ENCODE data around the gene TRIM72.
"Not testable (repeated sequence)": the region's sequence is repeated elsewhere in the genome, so short reads cannot be mapped to it uniquely, and the experiment has no call there.

TRIM72 gene

DNA sequence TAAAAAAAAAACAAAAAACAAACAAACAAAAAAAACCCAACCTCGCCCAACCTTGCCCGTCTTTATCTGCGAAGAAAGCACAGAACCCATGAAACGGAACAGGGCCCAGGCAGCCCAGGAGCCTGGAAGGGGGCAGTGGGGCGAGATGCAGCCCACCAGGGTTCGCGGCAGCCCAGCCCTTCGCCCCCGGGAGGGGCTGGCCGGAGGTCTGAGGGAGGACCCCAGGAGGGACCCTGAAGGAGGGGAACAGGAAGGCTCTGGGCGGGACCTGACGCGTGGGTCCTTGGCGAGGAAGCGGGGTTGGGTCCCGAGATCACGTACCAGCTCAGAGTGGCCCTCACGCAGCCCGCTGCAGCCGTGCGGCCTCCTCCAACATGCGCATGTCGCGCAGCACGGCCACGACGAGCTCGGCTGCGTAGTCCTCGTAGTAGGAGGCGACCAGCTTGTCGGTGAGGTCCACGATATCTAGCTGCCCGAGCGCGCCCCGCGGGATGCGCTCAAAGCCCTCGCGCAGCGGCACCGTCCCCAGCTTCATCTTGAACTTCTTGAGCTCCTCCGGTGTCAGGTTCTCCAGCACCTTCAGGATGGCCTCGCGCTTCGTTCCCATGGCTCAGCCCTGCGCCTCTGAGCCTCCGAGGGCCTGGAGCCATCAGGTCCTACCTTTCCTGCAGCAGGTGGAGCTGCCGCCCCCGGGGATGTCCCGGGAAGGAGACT lies 2.7 kb downstream of the TRIM72 start, which contains the start of gene PYDC1:
Gene PYDC1 (minus strand): TSS at position 714 of the 714 bp plus-strand sequence. CDS start 107 bp downstream, at position 607.
- no peak for DNase-seq

DNA sequence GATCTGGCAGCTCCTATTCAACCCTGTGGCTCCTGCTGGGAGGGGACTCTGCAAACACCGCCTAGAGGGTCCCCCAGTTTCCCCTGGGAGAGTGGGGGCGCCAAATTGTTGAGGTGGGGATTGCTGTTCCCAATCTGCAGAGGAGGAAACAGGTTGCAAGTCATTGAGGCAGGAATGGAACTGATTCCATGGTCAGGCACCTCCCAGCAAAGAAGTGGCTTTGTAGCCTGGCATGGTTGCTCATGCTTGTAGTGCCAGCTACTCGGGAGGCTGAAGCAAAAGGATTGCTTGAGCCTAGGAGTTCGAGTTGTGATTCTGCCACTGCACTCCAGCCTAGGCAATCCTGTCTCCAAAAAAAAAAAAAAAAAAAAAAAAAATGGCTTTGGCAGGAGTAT lies 3.2 kb downstream of the TRIM72 start:
- DNase-seq: no peak

DNA sequence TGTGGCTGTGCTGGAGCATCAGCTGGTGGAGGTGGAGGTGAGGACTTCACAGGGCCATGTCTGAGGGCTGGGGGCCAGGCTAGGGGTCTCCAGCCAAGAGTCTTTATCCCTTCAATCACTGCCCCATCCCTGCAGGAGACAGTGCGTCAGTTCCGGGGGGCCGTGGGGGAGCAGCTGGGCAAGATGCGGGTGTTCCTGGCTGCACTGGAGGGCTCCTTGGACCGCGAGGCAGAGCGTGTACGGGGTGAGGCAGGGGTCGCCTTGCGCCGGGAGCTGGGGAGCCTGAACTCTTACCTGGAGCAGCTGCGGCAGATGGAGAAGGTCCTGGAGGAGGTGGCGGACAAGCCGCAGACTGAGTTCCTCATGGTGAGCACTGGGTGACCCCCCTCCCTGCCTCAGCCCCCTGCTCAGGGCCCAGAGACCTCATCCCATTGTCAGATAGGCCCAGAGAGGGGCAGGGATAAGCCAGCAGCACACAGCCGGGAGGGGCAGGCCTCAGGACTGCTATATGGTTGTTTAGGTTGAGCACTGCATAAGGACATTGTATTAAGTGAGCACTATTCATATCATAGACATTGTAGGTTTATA lies 5.3 kb downstream of the TRIM72 start:
- no peak for DNase-seq

DNA sequence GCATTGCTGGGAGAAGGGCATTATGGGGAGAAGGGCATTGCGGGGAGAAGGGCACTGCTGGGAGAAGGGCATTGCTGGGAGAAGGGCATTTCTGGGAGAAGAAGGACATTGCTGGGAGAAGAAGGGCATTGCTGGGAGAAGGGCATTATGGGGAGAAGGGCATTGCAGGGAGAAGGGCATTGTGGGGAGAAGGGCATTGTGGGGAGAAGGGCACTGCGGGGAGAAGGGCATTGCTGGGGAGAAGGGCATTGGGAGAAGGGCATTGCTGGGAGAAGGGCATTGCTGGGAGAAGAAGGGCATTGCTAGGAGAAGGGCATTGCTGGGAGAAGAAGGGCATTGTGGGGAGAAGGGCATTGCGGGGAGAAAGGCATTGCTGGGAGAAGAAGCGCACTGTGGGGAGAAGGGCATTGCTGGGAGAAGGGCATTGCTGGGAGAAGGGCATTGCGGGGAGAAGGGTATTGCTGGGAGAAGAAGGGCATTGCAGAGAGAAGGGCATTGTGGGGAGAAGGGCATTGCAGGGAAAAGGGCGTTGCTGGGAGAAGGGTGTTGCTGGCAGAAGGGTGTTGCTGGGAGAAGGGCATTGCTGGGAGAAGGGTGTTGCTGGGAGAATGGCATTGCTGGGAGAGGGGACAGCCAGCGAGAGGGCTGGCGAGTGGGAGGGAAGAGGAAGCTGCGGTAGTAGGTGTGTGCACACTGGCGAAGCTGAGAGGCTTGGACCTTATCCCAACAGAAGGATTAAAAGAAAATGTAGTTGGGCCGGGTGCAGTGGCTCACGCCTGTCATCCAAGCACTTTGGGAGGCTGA lies 7.6 kb downstream of the TRIM72 start:
- DNase-seq: no peak

DNA sequence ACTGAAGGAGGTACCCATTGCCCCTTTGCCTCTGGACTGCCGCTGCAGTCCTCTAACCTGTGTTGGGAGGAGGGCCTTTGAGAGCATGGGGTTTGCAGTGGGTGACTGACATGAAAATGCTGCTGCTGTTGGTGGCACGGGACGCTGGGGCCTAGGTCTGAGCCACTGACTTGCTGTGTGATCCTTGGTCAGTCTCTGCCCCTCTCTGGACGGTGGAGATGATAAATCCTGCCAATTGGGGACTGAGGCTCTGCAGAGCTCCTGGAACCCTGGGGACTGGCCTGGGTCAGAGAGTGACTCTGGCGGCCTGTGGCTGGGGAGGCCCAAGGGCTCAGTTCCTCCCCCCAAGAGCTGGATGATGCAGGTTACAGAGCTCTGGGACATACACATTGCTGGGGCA lies 9.1 kb downstream of the TRIM72 start:
- DNase-seq: no peak

DNA sequence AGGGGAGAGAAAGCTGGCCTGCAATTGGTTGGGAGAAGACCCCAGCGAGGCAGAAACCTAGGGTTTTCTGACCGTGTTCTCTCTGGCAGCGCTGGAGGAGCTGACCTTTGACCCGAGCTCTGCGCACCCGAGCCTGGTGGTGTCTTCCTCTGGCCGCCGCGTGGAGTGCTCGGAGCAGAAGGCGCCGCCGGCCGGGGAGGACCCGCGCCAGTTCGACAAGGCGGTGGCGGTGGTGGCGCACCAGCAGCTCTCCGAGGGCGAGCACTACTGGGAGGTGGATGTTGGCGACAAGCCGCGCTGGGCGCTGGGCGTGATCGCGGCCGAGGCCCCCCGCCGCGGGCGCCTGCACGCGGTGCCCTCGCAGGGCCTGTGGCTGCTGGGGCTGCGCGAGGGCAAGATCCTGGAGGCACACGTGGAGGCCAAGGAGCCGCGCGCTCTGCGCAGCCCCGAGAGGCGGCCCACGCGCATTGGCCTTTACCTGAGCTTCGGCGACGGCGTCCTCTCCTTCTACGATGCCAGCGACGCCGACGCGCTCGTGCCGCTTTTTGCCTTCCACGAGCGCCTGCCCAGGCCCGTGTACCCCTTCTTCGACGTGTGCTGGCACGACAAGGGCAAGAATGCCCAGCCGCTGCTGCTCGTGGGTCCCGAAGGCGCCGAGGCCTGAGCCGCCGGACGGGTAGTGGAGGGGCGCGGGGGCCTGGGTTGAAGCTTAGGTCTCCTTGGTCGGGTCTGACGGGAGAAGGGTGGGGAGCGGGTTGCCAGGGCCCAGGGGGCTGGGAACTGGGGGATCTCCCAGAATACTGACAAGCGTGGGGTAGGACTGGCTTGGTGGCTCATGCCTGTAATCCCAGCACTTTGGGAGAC lies 10.4 kb downstream of the TRIM72 start:
- DNase-seq: no peak

DNA sequence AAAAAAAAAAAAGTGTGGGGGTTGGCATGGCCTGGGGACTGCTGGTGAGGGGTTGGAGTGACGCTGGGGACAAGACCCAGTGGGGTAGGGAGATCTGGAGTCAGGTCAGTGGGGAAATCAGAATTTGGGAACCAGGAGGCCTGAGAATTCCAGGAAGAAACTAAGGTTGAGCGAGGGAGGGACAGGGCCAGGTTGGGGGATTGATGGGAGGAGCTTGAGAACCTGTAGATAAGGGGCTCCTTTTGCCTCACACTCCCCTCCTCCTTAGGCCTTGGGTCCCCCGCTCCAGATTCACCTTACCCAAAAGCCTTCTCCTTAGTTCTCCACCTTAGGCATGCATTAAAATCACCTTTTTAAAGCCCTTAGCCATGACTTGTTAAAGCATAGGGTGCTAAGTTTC lies 11.3 kb downstream of the TRIM72 start:
- DNase-seq: no peak

DNA sequence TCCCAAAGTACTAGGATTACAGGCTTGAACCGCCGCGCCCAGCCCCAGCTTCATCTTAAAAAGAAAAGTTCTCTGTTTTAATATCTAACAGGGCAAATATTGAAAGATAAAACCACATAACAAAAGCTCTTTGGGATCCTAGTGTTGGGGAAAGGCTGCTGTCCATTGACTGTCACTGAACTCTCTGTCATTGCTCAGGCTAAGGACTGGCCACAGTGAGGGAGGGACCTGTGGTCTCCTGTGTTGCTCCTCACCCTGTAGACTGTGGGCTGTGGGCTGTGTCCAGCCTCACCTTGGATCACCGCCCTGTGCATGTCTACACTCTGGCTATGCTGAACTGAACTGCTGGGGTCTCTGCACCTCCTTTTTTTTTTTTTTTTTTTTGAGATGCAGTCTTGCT lies 14.3 kb downstream of the TRIM72 start:
- DNase-seq: no peak

DNA sequence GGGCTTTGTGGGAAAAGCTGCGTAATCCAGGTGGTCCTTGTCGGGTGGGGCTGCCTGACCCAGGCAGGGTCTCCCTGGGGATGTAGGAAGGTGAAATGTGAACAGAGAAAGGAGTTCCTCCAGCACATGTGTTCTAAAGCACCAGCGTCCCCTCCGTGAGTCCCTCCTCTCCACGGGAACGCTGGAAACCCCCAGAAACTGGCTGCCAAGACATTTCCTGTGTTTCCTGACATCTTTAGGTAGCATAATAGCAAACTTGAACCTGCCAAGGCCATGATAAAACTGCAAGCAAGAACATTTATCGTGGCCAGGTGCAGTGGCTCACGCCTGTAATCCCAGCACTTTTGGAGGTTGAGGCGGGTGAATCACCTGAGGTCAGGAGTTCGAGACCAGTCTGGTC lies 15.6 kb downstream of the TRIM72 start:
- no peak for DNase-seq

DNA sequence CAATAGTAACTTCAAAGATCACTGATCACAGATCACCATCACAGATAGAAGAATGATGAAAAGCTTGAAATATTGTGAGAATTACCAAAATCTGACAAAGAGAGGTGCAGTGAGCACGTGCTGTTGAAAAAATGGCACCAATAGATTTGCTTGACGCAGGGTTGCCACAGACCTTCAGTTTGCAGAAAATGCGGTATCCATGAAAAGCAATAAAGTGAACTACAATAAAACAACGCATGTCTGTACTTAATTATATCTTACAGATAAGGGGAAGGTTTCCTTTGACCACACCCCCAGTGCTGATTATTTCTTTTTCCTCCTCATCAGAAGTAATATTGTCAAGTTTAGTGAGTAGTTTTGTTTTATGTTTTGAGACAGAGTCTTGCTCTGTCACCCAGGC lies 24.1 kb downstream of the TRIM72 start:
- DNase-seq: no peak

DNA sequence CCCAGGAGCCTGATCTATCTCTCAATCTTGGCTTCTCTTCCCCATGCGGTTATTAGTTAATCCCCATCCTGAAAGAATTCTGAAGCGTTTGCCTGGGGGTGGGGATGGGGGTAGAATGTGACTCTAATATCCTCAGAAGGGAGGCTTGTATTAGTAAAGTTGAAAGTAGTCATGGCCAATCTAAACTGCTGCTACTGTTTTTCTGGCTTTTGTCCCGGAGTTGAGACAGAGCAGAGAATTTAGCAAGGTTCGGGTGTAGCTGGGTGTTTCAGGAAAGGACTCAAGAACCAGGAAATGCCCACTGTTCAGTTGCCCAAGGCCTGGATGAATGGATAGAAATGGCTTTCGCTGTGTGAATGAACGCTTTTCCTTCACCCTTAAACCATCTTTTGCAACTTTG lies 28.3 kb downstream of the TRIM72 start:
- DNase-seq: no peak

DNA sequence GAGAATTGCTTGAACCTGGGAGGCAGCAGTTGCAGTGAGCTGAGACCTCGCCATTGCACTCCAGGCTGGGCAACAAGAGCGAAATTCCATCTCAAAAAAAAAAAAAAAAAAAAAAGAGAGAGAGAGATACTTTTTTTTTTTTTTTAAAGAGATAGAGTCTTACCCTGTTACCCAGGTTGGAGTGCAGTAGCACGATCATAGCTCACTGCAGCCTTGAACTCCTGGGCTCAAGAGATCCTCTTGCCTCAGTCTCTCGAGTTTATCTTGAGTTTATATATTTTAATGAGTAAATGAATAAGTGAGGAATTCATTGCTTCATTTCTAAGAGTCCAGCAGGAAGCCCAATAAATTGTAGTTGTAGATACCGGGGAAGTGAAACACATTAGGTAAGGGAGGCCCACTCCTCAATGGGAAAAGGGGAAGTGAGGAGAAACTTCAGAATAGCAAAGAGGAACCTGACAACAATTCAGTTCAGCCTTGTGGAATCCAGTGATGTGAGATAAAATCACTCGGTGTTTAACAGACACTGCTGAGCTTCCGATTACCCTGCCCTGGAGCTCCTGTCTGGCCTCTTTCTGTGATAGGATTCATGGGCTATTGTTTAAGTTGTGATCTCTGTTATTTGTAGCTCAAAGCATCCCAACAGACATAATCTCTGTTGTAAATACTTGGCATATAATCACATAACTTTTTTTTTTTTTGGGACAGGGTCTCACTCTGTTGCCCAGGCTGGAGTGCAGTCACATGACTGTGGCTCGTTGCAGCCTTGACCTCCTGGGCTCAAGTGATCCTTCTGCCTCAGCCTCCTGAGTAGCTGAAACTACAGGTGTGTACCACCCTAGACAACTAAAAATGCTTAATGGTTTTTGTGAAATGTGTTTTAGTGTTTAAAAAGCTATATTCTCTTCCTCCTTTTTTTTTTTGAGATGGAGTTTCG lies 30.1 kb downstream of the TRIM72 start:
- no peak for DNase-seq

DNA sequence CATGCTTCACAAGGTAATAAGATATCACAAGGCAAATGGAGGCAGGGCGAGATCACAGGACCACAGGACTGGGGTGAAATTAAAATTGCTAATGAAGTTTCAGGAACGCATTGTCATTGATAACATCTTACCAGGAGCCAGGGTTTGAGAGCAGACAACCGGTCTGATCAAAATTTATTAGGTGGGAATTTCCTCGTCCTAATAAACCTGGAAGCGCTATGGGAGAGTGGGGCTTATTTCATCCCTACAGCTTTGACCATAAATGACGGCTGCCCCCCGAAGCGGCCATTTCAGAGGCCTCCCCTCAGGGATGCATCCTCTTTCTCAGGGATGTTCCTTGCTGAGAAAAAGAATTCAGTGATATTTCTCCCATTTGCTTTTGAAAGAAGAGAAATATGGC lies 31.7 kb downstream of the TRIM72 start:
- DNase-seq: not testable (repeated sequence)

DNA sequence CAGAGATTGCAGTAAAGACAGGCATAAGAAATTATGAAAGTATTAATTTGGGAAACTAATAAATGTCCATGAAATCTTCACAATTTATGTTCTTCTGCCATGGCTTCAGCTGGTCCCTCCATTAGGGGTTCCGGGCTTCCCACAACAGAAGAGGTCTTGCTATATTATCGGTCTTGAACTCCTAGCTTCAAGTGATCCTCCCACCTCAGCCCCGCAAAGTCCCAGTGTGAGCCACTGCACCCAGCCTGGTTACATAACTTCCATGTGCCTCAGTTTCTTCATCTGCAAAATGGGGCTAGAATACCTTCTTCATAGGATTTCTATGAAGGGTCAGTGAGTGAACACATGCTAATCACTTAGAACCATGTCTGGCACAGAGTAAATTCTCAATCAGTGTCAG lies 32.4 kb downstream of the TRIM72 start:
- DNase-seq: no peak

DNA sequence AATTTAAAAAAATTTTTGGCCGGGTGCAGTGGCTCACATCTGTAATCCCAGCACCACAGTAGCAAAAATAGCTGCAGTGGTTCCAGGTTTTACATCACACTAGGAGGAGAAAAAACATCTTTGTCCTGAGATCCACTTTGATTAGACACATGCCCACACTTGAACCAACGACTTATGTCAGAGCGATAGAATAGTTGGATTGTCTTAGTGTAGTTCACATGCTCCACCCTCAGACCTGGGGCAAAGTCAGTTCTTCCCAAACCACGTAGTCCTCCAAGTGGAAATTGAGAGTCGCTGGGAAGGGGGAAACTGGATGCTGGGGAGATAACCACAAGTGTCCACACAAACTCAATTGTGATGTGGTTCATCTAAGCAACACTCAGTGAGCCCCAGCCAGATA lies 34.4 kb downstream of the TRIM72 start:
- no peak for DNase-seq

DNA sequence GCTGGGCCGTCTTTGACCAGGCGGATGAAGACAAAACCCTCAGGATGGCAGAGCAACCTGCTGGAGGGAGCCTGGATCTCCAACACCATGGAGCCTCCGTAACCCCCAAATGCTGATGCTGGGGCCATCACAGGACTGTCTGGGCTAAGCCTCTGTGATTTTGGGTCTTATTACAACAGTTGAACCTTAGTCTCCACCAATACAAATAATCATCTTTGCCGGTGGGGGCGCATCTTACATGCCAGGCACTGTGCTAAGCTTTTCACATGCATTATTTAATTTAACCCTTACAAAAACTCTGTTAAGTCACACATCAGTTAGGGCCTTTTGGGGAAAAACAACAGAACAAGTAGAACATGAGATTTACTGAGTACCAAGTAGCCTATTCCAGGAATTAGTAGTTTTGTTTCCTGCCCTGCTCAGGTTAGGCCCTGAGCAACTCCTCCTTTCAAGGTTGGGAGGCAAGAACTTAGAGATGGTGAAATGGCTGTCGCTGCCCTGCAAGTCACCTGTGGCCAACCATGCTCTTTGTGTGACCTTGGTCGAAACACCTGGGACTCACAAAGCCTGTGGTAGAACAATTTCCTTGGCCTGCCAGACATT lies 37.0 kb downstream of the TRIM72 start:
- DNase-seq: no peak

DNA sequence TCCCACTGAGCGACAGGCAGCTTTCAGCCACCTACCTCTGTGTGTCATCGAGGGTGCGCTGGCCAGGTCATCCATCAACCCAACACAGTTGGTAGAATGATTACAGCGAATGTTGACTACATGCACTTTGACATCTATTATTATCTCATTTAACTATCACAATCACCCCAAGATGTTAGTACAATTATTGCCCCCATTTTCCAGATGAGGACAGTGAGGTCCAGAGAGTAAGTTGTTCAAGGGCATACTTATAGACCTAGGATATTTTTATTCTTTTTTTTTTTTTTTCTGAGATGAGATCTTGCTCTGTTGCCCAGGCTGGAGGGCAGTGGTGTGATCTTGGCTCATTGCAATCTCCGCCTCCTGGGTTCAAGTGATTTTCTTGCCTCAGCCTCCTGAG lies 37.5 kb downstream of the TRIM72 start:
- no peak for DNase-seq

DNA sequence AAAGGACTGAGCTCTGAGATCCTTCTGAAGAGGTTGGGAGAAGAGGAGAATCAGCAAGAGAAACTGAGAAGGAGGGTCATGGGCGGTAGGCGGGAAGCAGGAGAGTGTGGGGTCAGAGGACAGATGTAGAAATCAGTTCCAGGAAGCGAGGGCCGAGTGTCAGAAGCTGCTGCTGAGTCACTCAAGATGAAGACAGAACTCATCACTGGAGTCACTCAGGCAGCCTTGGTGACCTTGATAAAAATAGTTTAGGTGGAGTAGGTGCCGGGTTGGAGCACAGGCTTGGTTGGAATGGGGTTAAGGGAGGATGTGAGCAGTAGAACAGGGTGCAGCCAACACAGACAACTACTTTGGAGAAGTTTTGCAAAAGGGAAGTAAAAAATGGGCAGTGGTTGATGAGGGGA lies 39.7 kb downstream of the TRIM72 start:
- no peak for DNase-seq

DNA sequence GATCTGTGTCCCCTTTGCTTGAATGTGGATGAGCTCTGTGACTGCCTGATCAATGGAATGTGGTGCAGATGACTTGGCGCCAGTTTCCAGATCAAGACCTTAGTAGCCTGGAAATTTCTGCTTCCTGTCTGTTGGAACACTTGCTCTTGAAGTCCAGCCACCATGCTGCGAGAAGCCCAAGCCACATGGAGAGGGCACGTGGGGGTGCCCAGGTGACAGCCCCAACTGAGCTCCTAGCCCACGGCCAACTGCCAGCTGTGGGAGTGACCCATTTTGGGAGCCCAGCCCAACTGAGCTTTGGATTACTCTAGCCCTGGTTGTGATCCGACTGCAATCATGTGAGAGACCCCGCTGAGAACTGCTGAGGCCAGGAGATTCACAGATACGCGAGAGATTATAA lies 42.5 kb downstream of the TRIM72 start:
- no peak for DNase-seq

DNA sequence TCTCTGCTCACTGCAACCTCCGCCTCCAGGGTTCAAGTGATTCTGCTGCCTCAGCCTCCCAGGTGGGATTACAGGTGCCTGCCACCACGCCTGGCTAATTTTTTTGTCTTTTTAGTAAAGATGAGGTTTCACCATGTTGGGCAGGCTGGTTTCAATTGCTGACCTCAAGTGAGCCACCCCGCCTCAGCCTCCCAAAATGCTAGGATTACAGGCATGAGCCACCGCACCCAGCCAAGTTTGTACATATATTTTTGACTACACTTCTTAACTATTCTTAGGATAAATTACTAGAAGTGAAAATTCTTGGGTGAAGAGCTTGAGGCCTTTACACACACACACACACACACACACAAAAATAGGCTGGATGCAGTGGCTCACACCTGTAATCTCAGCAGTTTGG lies 44.4 kb downstream of the TRIM72 start:
- DNase-seq: no peak

DNA sequence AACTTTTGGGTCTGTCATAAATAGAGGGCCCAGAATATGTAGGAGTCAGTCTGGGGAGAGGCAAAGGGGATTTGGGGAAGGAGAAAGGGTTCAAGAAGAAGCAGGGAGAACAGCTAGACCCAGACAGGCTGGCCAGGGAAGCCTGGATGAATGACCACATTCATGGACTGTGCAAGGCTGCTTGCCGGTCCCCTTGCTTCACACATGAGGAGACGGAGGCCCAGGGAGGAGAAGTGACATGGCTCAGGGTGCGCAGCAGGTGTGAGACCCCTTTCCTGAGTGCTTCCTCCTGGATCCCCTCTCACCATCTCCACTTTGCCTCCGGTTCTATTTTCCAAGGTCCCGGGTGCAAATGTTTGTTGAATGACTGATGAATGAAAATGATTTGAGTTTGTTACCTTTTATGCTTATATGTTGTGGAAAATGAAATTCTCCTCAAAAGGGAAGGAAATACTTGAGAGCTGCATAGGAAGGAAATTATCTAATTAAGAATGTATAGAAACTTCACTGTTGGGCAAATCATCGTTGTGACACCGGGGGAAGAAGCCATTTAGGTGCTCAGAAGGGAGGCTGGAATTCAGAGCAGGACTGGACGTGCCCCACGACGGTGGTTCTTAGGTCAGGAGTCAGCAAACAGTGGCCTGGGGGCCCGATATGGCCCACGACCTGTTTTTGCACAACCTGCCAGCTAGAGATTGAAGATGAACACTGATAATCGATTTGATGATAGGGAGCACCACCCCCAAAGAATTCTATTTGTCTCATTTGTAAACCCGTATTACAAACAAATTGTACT lies 46.4 kb downstream of the TRIM72 start:
- no peak for DNase-seq

Measured in NCI-H524 treated with DMSO at 0.1 percent for 48 hours (cell line).